NCI-H748 (cell line): Measurements from ENCODE around the gene ATRAID.
A peak's percentile ranks its signal among the peaks of the same experiment; 100 is the strongest.

Experiments
- DNase-seq: peaks from one replicate; lab custom pipeline; 2025; ENCODE audit not compliant: unreplicated experiment; lab: John Stamatoyannopoulos, UW

Gene ATRAID

DNA sequence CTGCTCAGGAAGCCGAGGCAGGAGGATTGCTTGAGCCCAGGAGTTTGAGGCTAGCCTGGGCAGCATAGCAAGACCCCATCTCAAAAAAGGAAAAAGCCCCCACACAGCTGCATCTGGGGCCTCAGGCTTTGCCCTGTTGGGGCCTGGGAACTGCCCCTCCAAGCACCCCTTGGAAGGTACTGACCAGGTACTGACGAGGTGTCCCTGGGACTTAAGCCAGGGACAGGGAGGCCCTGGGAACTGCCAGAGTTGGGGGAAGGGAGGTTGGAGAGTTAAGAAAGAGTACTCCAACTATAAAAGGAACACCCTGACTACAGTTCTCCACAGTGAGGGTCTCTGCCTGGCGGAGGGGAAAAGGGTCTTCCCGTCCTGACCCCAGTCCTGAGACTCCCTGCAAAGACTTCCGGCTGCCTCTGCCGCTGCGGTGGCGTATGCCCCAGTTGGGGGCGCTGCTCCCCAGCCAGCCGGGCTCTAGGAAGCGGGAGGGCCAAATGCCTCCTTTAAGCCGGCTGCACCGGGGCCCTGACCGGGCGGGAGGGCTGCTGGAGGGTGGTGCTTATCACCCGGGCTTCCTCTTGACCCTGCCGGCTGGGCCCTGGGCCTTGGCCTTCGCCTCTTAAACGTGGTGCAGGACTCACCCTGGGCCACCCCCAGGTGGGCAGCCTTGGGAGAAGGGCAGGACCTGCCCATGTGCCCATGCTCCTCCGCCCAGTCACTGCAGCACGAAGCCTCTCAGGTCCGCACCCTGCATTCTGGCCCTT, 38.2 kb downstream of the ATRAID start:
- DNase-seq: peak; percentile 39

DNA sequence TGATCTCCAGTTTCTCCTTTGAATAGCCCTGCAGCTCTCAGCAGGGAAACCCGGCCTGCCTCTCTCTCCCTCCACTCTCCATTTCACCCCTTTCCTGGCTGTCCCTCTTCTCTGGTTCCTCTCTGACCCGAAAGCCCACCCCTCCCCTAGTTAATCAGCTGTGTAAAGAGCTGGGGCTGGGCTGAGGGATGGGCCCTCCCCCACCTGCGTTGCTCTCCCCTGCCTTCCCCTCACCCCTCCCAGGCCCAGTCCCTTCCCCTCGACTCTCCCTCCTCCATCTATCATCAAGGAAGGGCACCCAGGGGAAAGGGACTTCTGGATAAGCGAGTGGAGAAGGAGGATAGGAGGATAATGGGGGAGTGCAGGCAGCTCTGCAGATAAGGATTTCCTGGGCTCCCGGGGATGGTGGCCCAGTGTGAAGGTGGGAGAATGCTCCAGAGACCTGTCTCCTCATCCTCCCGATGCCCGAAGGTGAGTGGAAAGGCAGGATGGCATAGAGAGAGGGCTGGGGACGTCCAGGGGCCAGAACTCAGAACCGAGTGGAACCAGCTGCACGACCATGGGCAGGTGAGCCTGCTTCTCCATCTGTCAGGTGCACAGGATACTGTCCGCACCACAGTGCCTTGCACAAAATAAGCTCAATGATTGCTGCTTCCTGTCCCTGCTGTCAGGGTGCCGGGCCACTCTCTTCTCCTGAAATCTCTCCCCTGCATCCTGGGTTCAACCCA, 39.0 kb downstream of the ATRAID start:
- DNase-seq: no peak

DNA sequence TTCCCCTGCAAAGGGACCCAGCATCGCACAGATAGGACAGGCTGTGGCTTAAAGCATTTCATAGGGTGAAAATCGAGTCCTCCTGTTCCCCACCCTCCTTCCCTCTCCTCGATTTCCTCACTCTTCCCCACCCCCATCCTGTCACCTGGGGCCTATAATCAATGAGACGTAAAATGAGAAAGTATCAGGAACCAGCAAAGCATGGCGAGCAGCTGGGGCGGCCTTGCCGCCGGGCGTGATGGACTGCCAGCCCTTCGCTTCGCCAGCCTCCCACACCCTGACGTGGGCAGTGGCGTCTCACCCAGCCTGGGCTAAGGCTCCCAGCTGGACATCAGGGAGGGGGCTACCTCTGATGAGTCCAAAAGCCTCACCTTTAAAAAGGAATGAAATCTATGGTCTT, 39.9 kb downstream of the ATRAID start:
- no peak for DNase-seq

DNA sequence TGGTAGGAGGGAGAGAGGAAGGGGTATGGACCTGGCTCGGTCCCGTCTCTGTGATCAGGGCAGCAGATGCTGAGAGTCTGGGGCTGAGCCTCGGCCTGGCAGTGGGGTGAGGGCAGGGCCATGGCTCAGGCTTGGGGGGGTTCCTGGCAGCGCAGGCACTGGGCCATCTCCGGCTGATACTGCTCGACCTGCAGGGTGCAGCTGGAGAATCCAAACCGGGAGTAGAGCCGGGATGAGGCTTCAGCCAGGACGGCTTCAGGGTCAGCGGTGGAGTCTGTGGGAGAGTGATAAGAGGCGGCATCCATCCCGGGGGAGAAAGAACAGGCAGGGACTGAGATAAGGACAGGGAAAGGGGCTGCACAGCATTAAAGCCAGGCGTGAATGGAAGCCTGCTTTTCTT, 43.3 kb downstream of the ATRAID start:
- no peak for DNase-seq

- DNase-seq: no peak
Measured at GRCh38 chr2:27255660-27256059, 43.8 kb downstream of the ATRAID start.

DNA sequence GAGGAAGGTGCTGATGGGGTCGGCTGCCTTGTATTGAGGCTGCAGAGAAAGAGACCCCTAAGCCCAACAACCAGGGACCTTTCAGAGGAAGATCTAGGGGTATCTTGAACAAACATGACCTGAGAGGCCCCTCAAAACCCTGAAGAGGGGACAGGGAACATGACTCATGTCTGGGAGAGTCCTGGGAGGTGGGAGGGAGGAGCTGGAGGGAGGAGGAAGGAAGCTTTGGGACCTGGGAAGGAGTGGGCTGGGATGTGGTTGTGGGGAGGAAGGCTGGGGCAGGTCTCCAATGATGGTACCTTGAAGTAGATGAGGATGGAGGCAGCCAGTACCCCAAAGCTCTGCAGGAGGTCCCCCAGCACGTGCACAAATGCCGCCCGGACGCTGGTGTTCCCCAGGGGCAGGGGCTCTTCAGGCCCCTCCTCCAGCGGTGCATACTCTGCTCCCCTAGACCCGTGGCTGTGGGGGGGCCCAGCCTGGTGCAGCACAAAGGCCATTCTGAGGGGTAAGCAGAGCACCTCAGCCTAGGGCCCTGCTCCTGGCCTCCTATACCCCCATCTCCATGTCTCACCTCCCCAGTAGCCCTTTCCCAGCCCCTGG, 45.1 kb downstream of the ATRAID start:
- no peak for DNase-seq

GRCh38 chr2:27258051-27258450, 46.2 kb downstream of the ATRAID start:
- no peak for DNase-seq

- no peak for DNase-seq
Measured at GRCh38 chr2:27261241-27261925, 49.5 kb downstream of the ATRAID start.

- DNase-seq: no peak
Measured at GRCh38 chr2:27261926-27262298, 50.1 kb downstream of the ATRAID start.

- DNase-seq: peak; percentile 68
Measured at GRCh38 chr2:27262379-27263286, 50.8 kb downstream of the ATRAID start, which contains the start of gene SLC30A3. Gene SLC30A3 (minus strand): TSS chr2:27263047. CDS start chr2:27262906, 141 bp downstream.

- peak; percentile 62 for DNase-seq
Measured at GRCh38 chr2:27263287-27264252, 51.7 kb downstream of the ATRAID start.

GRCh38 chr2:27264253-27264752, 52.5 kb downstream of the ATRAID start:
- peak; percentile 58 for DNase-seq

DNA sequence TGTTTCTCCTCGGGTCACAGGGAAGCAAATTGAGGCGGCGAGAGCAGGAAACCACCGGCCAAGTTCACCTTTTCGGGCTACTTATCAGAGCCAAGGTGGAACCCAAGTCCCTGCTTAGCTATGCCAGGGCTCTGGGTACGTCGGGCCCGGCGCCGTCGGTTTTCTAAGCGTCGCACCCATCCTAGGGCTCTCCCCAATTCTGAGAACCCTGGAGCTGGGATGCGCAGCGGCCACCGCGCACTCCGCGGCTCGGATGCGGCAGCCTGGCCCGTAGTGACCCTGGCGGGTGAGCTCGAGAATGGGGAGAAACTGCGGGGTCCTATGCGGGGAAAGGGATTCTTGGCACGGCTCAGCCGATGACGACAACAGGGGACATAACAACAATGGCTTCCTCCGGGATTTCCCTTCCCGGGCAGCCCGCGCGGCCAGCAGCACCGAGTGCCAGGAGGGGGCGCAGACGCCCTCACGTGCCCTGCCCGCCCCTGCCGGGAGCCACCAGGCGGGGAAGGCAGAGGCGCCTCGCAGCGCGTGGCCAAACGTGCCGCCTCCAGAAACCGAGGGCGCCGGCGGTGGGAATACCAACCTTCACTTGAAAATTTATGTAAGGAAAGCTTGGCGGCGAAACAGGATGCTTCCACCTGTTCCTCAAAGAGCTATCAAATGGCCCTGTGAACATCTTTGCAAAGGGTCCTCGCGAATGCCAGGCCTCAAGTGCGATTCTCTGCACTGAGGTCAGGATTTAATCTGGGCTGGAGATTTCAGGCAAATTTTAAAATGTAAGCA, 53.1 kb downstream of the ATRAID start:
- DNase-seq: peak; percentile 87

- DNase-seq: no peak
Measured at GRCh38 chr2:27265536-27265870, 53.7 kb downstream of the ATRAID start.
